ENCODE results near the gene ZBTB20.

Gene ZBTB20

GRCh38 chr3:114455432-114455831 lies 691.7 kb downstream of the ZBTB20 start:
- DNase-seq: no peak

GRCh38 chr3:114454551-114455251 lies 692.4 kb downstream of the ZBTB20 start:
- peak; percentile 35 for DNase-seq

GRCh38 chr3:114453361-114453780 lies 693.7 kb downstream of the ZBTB20 start:
- DNase-seq: no peak

GRCh38 chr3:114452937-114453336 lies 694.2 kb downstream of the ZBTB20 start:
- no peak for DNase-seq

GRCh38 chr3:114452256-114452655 lies 694.8 kb downstream of the ZBTB20 start:
- DNase-seq: no peak

- no peak for DNase-seq
These were observed 695.5 kb downstream of the ZBTB20 start for GRCh38 chr3:114451561-114452018.

- no peak for DNase-seq
These were observed 696.0 kb downstream of the ZBTB20 start for GRCh38 chr3:114451051-114451451.

GRCh38 chr3:114450008-114450596 lies 697.0 kb downstream of the ZBTB20 start:
- no peak for DNase-seq

- DNase-seq: no peak
These were observed 697.6 kb downstream of the ZBTB20 start for GRCh38 chr3:114449271-114450007.

GRCh38 chr3:114447950-114448479 lies 699.1 kb downstream of the ZBTB20 start:
- no peak for DNase-seq

- no peak for DNase-seq
These were observed 699.5 kb downstream of the ZBTB20 start for GRCh38 chr3:114447545-114447944.

GRCh38 chr3:114446600-114446999 lies 700.5 kb downstream of the ZBTB20 start:
- no peak for DNase-seq

- DNase-seq: no peak
These were observed 701.9 kb downstream of the ZBTB20 start for GRCh38 chr3:114445233-114445632.

- no peak for DNase-seq
These were observed 702.9 kb downstream of the ZBTB20 start for GRCh38 chr3:114444216-114444615.

GRCh38 chr3:114442246-114442645 lies 704.8 kb downstream of the ZBTB20 start:
- DNase-seq: no peak

- no peak for DNase-seq
These were observed 705.7 kb downstream of the ZBTB20 start for GRCh38 chr3:114441386-114441785.

GRCh38 chr3:114440700-114441099 lies 706.4 kb downstream of the ZBTB20 start:
- DNase-seq: no peak

GRCh38 chr3:114439284-114439683 lies 707.8 kb downstream of the ZBTB20 start:
- DNase-seq: no peak

- no peak for DNase-seq
These were observed 709.2 kb downstream of the ZBTB20 start for GRCh38 chr3:114437897-114438296.

GRCh38 chr3:114436182-114436581 lies 710.9 kb downstream of the ZBTB20 start:
- DNase-seq: no peak

GRCh38 chr3:114435386-114436115 lies 711.5 kb downstream of the ZBTB20 start:
- DNase-seq: no peak

GRCh38 chr3:114432310-114432709 lies 714.8 kb downstream of the ZBTB20 start:
- no peak for DNase-seq

GRCh38 chr3:114428044-114428595 lies 719.0 kb downstream of the ZBTB20 start:
- DNase-seq: no peak
